Transverse colon (tissue), 4 donors: ENCODE measurements around the gene WLS.

ENCODE experiments used
- EP300 ChIP-seq: sonication (generic); formaldehyde crosslinking; IDR thresholded peaks from one replicate; pipeline ENCODE4 v1.6.1; 2017; ENCODE audit warnings: antibody characterized with exemption, low read depth
- POLR2A ChIP-seq: fragments of 450-650 bp; IDR thresholded peaks from one replicate; pipeline ENCODE4 v1.6.1; 2016; ENCODE audit warnings: antibody characterized with exemption, mild to moderate bottlenecking, moderate library complexity
- POLR2AphosphoS5 ChIP-seq, 3 donors: sonication (generic); formaldehyde crosslinking; IDR thresholded peaks; one replicate each; pipeline ENCODE4 v1.6.1; 2016; ENCODE audit warnings: antibody characterized with exemption in 3 of 3
- TF ChIP-seq, protein P1 (sequence below), 5 experiments: fragments of 200-600 bp in 3 of 5; fragments of 450-650 bp in 2 of 5; sonication (generic) in 3 of 5; IDR thresholded peaks; 1 replicate in 2 of 5; 2 replicates in 3 of 5; pipeline ENCODE4 v1.5.1; 2016 to 2017; ENCODE audit warnings: antibody characterized with exemption in 5 of 5, inconsistent platforms in 3 of 5, mild to moderate bottlenecking in 2 of 5, moderate library complexity in 1 of 5

GRCh38 chr1:68164918-68165317 lies 67.4 kb downstream of the WLS start:
- TF ChIP-seq POLR2A (no peak), POLR2AphosphoS5 (IDR thresholded peaks at IDR 0.05) (no peak), EP300 (no peak)
- TF ChIP-seq, protein P1, sequence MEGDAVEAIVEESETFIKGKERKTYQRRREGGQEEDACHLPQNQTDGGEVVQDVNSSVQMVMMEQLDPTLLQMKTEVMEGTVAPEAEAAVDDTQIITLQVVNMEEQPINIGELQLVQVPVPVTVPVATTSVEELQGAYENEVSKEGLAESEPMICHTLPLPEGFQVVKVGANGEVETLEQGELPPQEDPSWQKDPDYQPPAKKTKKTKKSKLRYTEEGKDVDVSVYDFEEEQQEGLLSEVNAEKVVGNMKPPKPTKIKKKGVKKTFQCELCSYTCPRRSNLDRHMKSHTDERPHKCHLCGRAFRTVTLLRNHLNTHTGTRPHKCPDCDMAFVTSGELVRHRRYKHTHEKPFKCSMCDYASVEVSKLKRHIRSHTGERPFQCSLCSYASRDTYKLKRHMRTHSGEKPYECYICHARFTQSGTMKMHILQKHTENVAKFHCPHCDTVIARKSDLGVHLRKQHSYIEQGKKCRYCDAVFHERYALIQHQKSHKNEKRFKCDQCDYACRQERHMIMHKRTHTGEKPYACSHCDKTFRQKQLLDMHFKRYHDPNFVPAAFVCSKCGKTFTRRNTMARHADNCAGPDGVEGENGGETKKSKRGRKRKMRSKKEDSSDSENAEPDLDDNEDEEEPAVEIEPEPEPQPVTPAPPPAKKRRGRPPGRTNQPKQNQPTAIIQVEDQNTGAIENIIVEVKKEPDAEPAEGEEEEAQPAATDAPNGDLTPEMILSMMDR (IDR thresholded peaks at IDR 0.05), result no peak
